Endothelial cell of umbilical vein (primary cell): ENCODE results near the gene KCNIP3. TPM values are rescaled to one million over a fixed set of nuclear protein-coding genes. Genes with fewer than 3 reads are reported as not detected.

ENCODE experiments used
- BruUV-seq: library from RNA; stranded (reverse); fragments of 400-500 nt; replicated peaks from 2 replicates; lab custom pipeline; 2021; lab: Mats Ljungman, UMichigan
- CTCF ChIA-PET: fragments of 300-600, 350-600 bp; sonication (Branson Sonifier 250); formaldehyde crosslinking; loops from one replicate; lab custom pipeline; 2021; ENCODE audit warnings: antibody characterized with exemption, inconsistent platforms; lab: Charles Lee
- POLR2A ChIA-PET: fragments of 300-600, 350-600 bp; sonication (Branson Sonifier 250); formaldehyde crosslinking; loops from one replicate; lab custom pipeline; 2021; ENCODE audit warnings: antibody characterized with exemption, inconsistent platforms; lab: Charles Lee
- DNase-seq: peaks from one replicate; pipeline ENCODE4 v3.0.0-alpha.2; 2011; ENCODE audit warnings: low read depth, low spot score
- FAIRE-seq: peaks from 2 replicates; lab custom pipeline; 2011; peaks lifted over from hg19 to GRCh38; lab: Jason Lieb, UNC
- H2AFZ ChIP-seq: 2 replicates; pipeline ENCODE4 v1.6.0; 2012; ENCODE audit warnings: low read depth, low read length, control low read depth, inconsistent platforms
- H3K27ac ChIP-seq: 2 replicates; pipeline ENCODE4 v1.5.1; 2011; ENCODE audit warnings: low read depth, mild to moderate bottlenecking, control low read depth, low read length, moderate library complexity; ENCODE audit not compliant: insufficient read depth
- H3K27me3 ChIP-seq, 2 experiments: 2 replicates each; pipeline versions ENCODE4 v1.6.0 to v1.6.1; 2011; ENCODE audit warnings: low read length in 2 of 2, mixed read lengths in 1 of 2; ENCODE audit not compliant: control insufficient read depth in 2 of 2, insufficient read depth in 2 of 2
- H3K36me3 ChIP-seq, 2 experiments: 2 replicates in 1 of 2; 3 replicates in 1 of 2; pipeline ENCODE4 v1.5.1; 2011; ENCODE audit warnings: low read length in 2 of 2, mild to moderate bottlenecking in 1 of 2, moderate library complexity in 1 of 2; ENCODE audit not compliant: control insufficient read depth in 2 of 2, insufficient read depth in 2 of 2; ENCODE audit errors: extremely low read depth in 1 of 2
- H3K4me1 ChIP-seq: 3 replicates; pipeline ENCODE4 v1.5.1; 2011; ENCODE audit warnings: mild to moderate bottlenecking, low read length; ENCODE audit not compliant: control insufficient read depth, insufficient read depth; ENCODE audit errors: extremely low read depth
- H3K4me2 ChIP-seq: 2 replicates; pipeline ENCODE4 v1.6.1; 2011; ENCODE audit warnings: low read length, control low read depth, mixed read lengths; ENCODE audit not compliant: insufficient read depth
- H3K4me3 ChIP-seq, 3 experiments: fragments of 200-600 bp in 1 of 3; sonication (generic), shearing (Covaris generic) in 1 of 3; replicated peaks in 1 of 3; 2 replicates each; pipeline ENCODE4 v1.5.1; 2011 to 2016; ENCODE audit warnings: control low read depth in 3 of 3, low read length in 3 of 3, mild to moderate bottlenecking in 2 of 3, inconsistent platforms in 1 of 3, low read depth in 1 of 3, moderate library complexity in 1 of 3; ENCODE audit not compliant: insufficient read depth in 1 of 3
- H3K79me2 ChIP-seq: 2 replicates; pipeline ENCODE4 v1.6.0; 2012; ENCODE audit warnings: low read length, inconsistent platforms; ENCODE audit not compliant: control insufficient read depth, insufficient read depth
- H3K9ac ChIP-seq: replicated peaks from 2 replicates; pipeline ENCODE3; 2011; ENCODE audit warnings: low read length, control low read depth; ENCODE audit not compliant: insufficient read depth; ENCODE audit errors: extremely low read depth
- H3K9me1 ChIP-seq: replicated peaks from 3 replicates; pipeline ENCODE4 v1.6.0; 2011; ENCODE audit warnings: mild to moderate bottlenecking, low read length; ENCODE audit not compliant: control insufficient read depth, insufficient read depth; ENCODE audit errors: extremely low read depth
- H3K9me3 ChIP-seq: replicated peaks from 2 replicates; pipeline ENCODE4 v1.5.1; 2012; ENCODE audit warnings: low read length, inconsistent platforms; ENCODE audit not compliant: control insufficient read depth, insufficient read depth
- H4K20me1 ChIP-seq: replicated peaks from 2 replicates; pipeline ENCODE3; 2011; ENCODE audit warnings: mild to moderate bottlenecking, low read length; ENCODE audit not compliant: control insufficient read depth, insufficient read depth; ENCODE audit errors: extremely low read depth
- CTCF ChIP-seq, 2 donors: IDR thresholded peaks; 1 replicate in 1 of 2; 2 replicates in 1 of 2; pipeline ENCODE4 v1.5.1; 2011; ENCODE audit warnings: low read length in 2 of 2, mild to moderate bottlenecking in 2 of 2, moderate library complexity in 2 of 2, control low read depth in 1 of 2, inconsistent platforms in 1 of 2, low read depth in 1 of 2; ENCODE audit not compliant: insufficient read depth in 1 of 2; ENCODE audit errors: extremely low read depth in 1 of 2
- EZH2 ChIP-seq: IDR thresholded peaks from 2 replicates; pipeline ENCODE4 v1.6.1; 2012; ENCODE audit warnings: borderline replicate concordance, low read depth, mild to moderate bottlenecking, moderate library complexity, low read length, inconsistent platforms; ENCODE audit not compliant: severe bottlenecking
- FOS ChIP-seq: IDR thresholded peaks from 2 replicates; pipeline ENCODE4 v1.6.1; 2011; ENCODE audit warnings: mild to moderate bottlenecking, low read length, moderate library complexity, borderline replicate concordance; ENCODE audit not compliant: insufficient read depth
- GATA2 ChIP-seq: IDR thresholded peaks from 2 replicates; pipeline ENCODE4 v1.7.0; 2011; ENCODE audit warnings: low read depth, mild to moderate bottlenecking, moderate library complexity, mixed read lengths, low read length; ENCODE audit not compliant: insufficient read length, insufficient read depth
- JUN ChIP-seq: IDR thresholded peaks from 2 replicates; pipeline ENCODE4 v1.6.1; 2011; ENCODE audit warnings: borderline replicate concordance, low read depth; ENCODE audit not compliant: insufficient read length, insufficient read depth
- MAX ChIP-seq: IDR thresholded peaks from 2 replicates; pipeline ENCODE4 v1.6.1; 2011; ENCODE audit not compliant: insufficient read depth, insufficient read length
- MYC ChIP-seq: IDR thresholded peaks from one replicate; pipeline ENCODE4 v1.6.1; 2011; ENCODE audit warnings: mild to moderate bottlenecking, low read depth, low read length
- POLR2A ChIP-seq: IDR thresholded peaks from 2 replicates; pipeline ENCODE4 v1.6.1; 2012; ENCODE audit warnings: low read depth, mild to moderate bottlenecking, control low read depth, low read length
- POLR2AphosphoS5 ChIP-seq: IDR thresholded peaks from 2 replicates; pipeline ENCODE4 v1.6.1; 2012; ENCODE audit warnings: low read depth, mild to moderate bottlenecking, control low read depth, low read length, moderate library complexity; ENCODE audit not compliant: insufficient read depth
- dilution Hi-C: fragments of 300-500 bp; cut with MboI; formaldehyde crosslinking; loops from one replicate; pipeline ENCODE4 v1.15.0; 2019; ENCODE audit warnings: low sequenced_read_pairs; ENCODE audit not compliant: extremely low pct_ligation_motif_present
- intact Hi-C: fragments of 100-400 bp; cut with micrococcal nuclease; formaldehyde crosslinking; loops from one replicate; pipeline ENCODE4 v1.10.0; 2022
- polyA plus RNA-seq, 4 experiments: library from polyadenylated mRNA; depleted of rRNA in 3 of 4; stranded (reverse) in 3 of 4; unstranded in 1 of 4; fragments of >200 nt; gene quantifications; 2 replicates each; pipeline versions ENCODE4 v1.2.1 to v1.2.3, GENCODE V29; 2011 to 2012; ENCODE audit warnings: missing spikeins in 1 of 4
- total RNA-seq: library from RNA; stranded (reverse); gene quantifications from 2 replicates; pipeline ENCODE4 v1.2.3, GENCODE V29; 2021

KCNIP3 gene
- total and polyA plus RNA-seq, 2 donors (not counting 3 experiments of a cell fraction or from before 2014, with no cell fraction given) = 0.12 to 0.62 TPM

DNA sequence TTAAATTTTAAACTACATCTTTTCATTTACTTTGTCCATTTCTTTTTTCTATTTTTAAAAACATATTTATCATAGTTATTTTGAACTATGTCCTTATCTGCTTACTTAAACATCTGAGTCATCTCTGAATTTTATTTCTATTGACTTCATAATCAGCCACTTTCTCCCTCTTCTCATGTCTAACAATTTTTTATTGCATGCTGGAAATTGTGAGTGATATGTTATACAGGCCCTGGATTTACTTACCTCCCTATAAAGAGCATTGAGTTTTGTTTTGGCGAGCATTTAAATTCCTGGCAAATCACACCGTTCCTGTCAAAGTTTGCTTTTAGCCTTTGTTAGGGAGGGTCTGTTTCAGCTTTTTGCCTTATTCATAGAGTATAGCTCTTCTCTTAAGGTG is 39.3 kb downstream of the KCNIP3 start:
- no peak overlapping the region for H3K4me3 ChIP-seq
- no peaks in the 10 kb centered on the region for H3K4me1 ChIP-seq
- no peaks in the 10 kb centered on the region for H3K9me3 ChIP-seq
- no peaks in the 10 kb centered on the region for H3K36me3 ChIP-seq
- no peak for TF ChIP-seq POLR2A
- no peak for TF ChIP-seq EZH2
- no peak for TF ChIP-seq JUN
- TF ChIP-seq CTCF (IDR thresholded peaks at IDR 0.05; ENCODE audit: extremely low read depth in 1 of 2, insufficient read depth in 1 of 2, low read depth in 1 of 2, low read length in 2 of 2) = no peak
- TF ChIP-seq MYC = no peak
- TF ChIP-seq FOS = no peak
- no peak for TF ChIP-seq MAX
- TF ChIP-seq GATA2 = no peak
- TF ChIP-seq POLR2AphosphoS5 = no peak
- no peak overlapping the region for H3K9ac ChIP-seq
- intact Hi-C loops (no loop called here), dilution Hi-C loops (no loop called here)
- H4K20me1 ChIP-seq = no peaks in the 10 kb centered on the region
- no peak for DNase-seq
- FAIRE-seq = no peak
- H3K27ac ChIP-seq = no peak overlapping the region
- no peak overlapping the region for H3K4me2 ChIP-seq
- no peak overlapping the region for H2AFZ ChIP-seq
- no TSS peak for BruUV-seq
- ChIA-PET CTCF (no interaction called here), POLR2A (no interaction called here)
- peaks cover 1 to 8% of the 10 kb centered on the region in 2 experiments for H3K27me3 ChIP-seq
- no peaks in the 10 kb centered on the region for H3K9me1 ChIP-seq
- no peaks in the 10 kb centered on the region for H3K79me2 ChIP-seq
